HepG2 (cell line): ENCODE data around the gene JTB. TPM values are rescaled to one million over a fixed set of nuclear protein-coding genes. Genes with fewer than 3 reads are reported as not detected.
A peak's percentile ranks its signal among the peaks of the same experiment; 100 is the strongest.

Source experiments
- CENPBD1 ChIP-seq: sonication (generic); formaldehyde crosslinking; IDR thresholded peaks from 2 replicates; pipeline ENCODE4 v1.8.0; 2022; ENCODE audit warnings: missing genetic modification reagents, low read depth, mild to moderate bottlenecking, borderline replicate concordance
- EED ChIP-seq: sonication (generic); formaldehyde crosslinking; IDR thresholded peaks from 2 replicates; pipeline ENCODE4 v1.5.0; 2020; ENCODE audit warnings: mild to moderate bottlenecking, missing genetic modification reagents
- ESRRA ChIP-seq: sonication (generic); formaldehyde crosslinking; IDR thresholded peaks from 2 replicates; pipeline ENCODE4 v1.5.1; 2020; ENCODE audit warnings: mild to moderate bottlenecking, low read depth, missing genetic modification reagents
- FIP1L1 ChIP-seq: fragments of 200-400 bp; formaldehyde crosslinking; IDR thresholded peaks from 2 replicates; pipeline ENCODE4 v1.6.1; 2018; ENCODE audit warnings: low read depth, mild to moderate bottlenecking, low read length, moderate library complexity, borderline replicate concordance; ENCODE audit not compliant: insufficient read depth
- GPBP1L1 ChIP-seq: sonication (generic); formaldehyde crosslinking; IDR thresholded peaks from 2 replicates; pipeline ENCODE4 v1.5.0; 2020; ENCODE audit warnings: mild to moderate bottlenecking, missing genetic modification reagents
- HMGXB3 ChIP-seq: sonication (generic); formaldehyde crosslinking; IDR thresholded peaks from 2 replicates; pipeline ENCODE4 v1.4.0; 2020; ENCODE audit warnings: missing genetic modification reagents, borderline replicate concordance
- KAT8 ChIP-seq: IDR thresholded peaks from 2 replicates; pipeline ENCODE4 v1.6.1; 2016; ENCODE audit warnings: missing genetic modification reagents, missing compliant biosample characterization
- NFAT5 ChIP-seq: sonication (generic); formaldehyde crosslinking; IDR thresholded peaks from 2 replicates; pipeline ENCODE4 v1.4.0; 2020; ENCODE audit warnings: missing genetic modification reagents
- NONO ChIP-seq, 2 experiments: fragments of 450-650 bp in 1 of 2; sonication (generic) in 1 of 2; formaldehyde crosslinking in 1 of 2; IDR thresholded peaks in 1 of 2; conservative IDR thresholded peaks in 1 of 2; 2 replicates each; pipeline versions ENCODE4 v1.6.1 to v1.8.0; 2017 to 2022; ENCODE audit warnings: mild to moderate bottlenecking in 1 of 2, missing genetic modification reagents in 1 of 2, moderate library complexity in 1 of 2
- PAF1 ChIP-seq: IDR thresholded peaks from 2 replicates; pipeline ENCODE4 v1.6.1; 2016; ENCODE audit warnings: missing genetic modification reagents, missing compliant biosample characterization
- PTBP1 ChIP-seq: fragments of 200-400 bp; formaldehyde crosslinking; IDR thresholded peaks from 2 replicates; pipeline ENCODE4 v1.6.1; 2018; ENCODE audit warnings: low read length, low read depth; ENCODE audit not compliant: poor library complexity, severe bottlenecking
- TEAD2 ChIP-seq: sonication (generic); formaldehyde crosslinking; IDR thresholded peaks from 2 replicates; pipeline ENCODE4 v1.9.0; 2021; ENCODE audit warnings: missing genetic modification reagents
- ZNF207 ChIP-seq: fragments of 450-650 bp; IDR thresholded peaks from 2 replicates; pipeline ENCODE4 v1.6.1; 2016; ENCODE audit warnings: antibody characterized with exemption, borderline replicate concordance
- ZNF382 ChIP-seq: sonication (generic); formaldehyde crosslinking; IDR thresholded peaks from 2 replicates; pipeline ENCODE4 v1.5.0; 2020; ENCODE audit warnings: missing genetic modification reagents, mild to moderate bottlenecking, borderline replicate concordance
- ZNF644 ChIP-seq: IDR thresholded peaks from 2 replicates; pipeline ENCODE4 v1.6.1; 2016; ENCODE audit warnings: low read depth
- ZNF879 ChIP-seq: sonication (generic); formaldehyde crosslinking; IDR thresholded peaks from 2 replicates; pipeline ENCODE4 v1.8.1; 2023; ENCODE audit warnings: missing genetic modification reagents
- polyA plus RNA-seq, 8 experiments: library from polyadenylated mRNA; depleted of rRNA in 3 of 8; stranded (reverse) in 7 of 8; unstranded in 1 of 8; fragments of >200 nt; fragmentation: Illumina TruSeq in 4 of 8; extraction: Trizol in 4 of 8; gene quantifications; 2 replicates each; pipeline versions ENCODE4 v1.2.1 to v1.2.3, GENCODE V29; 2011 to 2016; ENCODE audit warnings: low read depth in 4 of 8, missing spikeins in 1 of 8, mixed read lengths in 1 of 8; ENCODE audit not compliant: insufficient read depth in 1 of 8
- total RNA-seq, 5 experiments: library from RNA; depleted of rRNA; stranded (reverse); fragments of >200 nt; fragmentation: Illumina TruSeq; extraction: Trizol; gene quantifications; 2 replicates each; pipeline ENCODE4 v1.2.3, GENCODE V29; 2016; ENCODE audit warnings: low read depth in 1 of 5

JTB gene
- total and polyA plus RNA-seq, 2 of the 13 experiments (the other 11 are each of a cell fraction or from before 2014, with no cell fraction given) = 96.7 to 99.2 TPM

GRCh38 chr1:153967107-153967999, 10.1 kb downstream of the JTB start, which contains the start of gene CREB3L4 (continued):
- TF ChIP-seq CENPBD1 (CRISPR knock-in tag) = no peak
- peak; percentile 24; the same call in 1 of the 2 replicates for TF ChIP-seq KAT8 (CRISPR knock-in tag)
- TF ChIP-seq ZNF382 (CRISPR knock-in tag) = no peak
- TF ChIP-seq HMGXB3 (CRISPR knock-in tag) = peak; percentile 65
- TF ChIP-seq ESRRA (CRISPR knock-in tag) = no peak
- TF ChIP-seq ZNF644 = 0 out of 2 replicates have a peak, but pooled peaks have one; percentile 12
- no peak for TF ChIP-seq ZNF207
- no peak for TF ChIP-seq PTBP1
- TF ChIP-seq EED (CRISPR knock-in tag) = peak; percentile 91
- no peak for TF ChIP-seq FIP1L1
- TF ChIP-seq TEAD2 (CRISPR knock-in tag) = 0 out of 2 replicates have a peak, but pooled peaks have one; percentile 61
- no peak for TF ChIP-seq PAF1 (CRISPR knock-in tag)
- TF ChIP-seq ZNF879 = 0 out of 2 replicates have a peak, but pooled peaks have one; percentile 59
- TF ChIP-seq NFAT5 (CRISPR knock-in tag) = 0 out of 2 replicates have a peak, but pooled peaks have one; percentile 29
- TF ChIP-seq NONO (IDR thresholded peaks at IDR 0.05) = no peak
- peak; percentile 80; the same call in 1 of the 2 replicates for TF ChIP-seq NONO (CRISPR knock-in tag; conservative IDR thresholded peaks at IDR 0.05)
- no peak for TF ChIP-seq GPBP1L1 (CRISPR knock-in tag)
